Vagina (tissue), 2 donors: ENCODE results near the gene MMEL1. TPM values are rescaled to one million over a fixed set of nuclear protein-coding genes. Genes with fewer than 3 reads are reported as not detected.
"Not testable (repeated sequence)": the region's sequence is repeated elsewhere in the genome, so short reads cannot be mapped to it uniquely, and the experiment has no call there.

ENCODE experiments used
- DNase-seq, 2 donors: peaks; one replicate each; pipeline ENCODE4 v3.0.0-alpha.2; 2017; ENCODE audit errors: extremely low spot score in 2 of 2
- H3K27ac ChIP-seq: fragments of 200-600 bp; sonication (generic); one replicate; pipeline ENCODE4 v1.5.1; 2019
- H3K27me3 ChIP-seq: fragments of 200-600 bp; sonication (generic); one replicate; pipeline ENCODE4 v1.5.1; 2019
- H3K36me3 ChIP-seq, 2 donors: fragments of 200-600 bp; sonication (generic); one replicate each; pipeline ENCODE4 v1.5.1; 2017 to 2019
- H3K4me1 ChIP-seq: fragments of 200-600 bp; sonication (generic); one replicate; pipeline ENCODE4 v1.5.1; 2019
- H3K4me3 ChIP-seq, 2 donors: fragments of 200-600 bp; sonication (generic); 1 replicate in 1 of 2; 2 replicates in 1 of 2; pipeline ENCODE4 v1.5.1; 2016 to 2019
- H3K9me3 ChIP-seq: fragments of 200-600 bp; sonication (generic); one replicate; pipeline ENCODE4 v1.5.1; 2019
- CTCF ChIP-seq, 3 experiments: fragments of 450-650 bp in 2 of 3; fragments of 200-600 bp in 1 of 3; sonication (generic) in 1 of 3; IDR thresholded peaks; one replicate each; pipeline ENCODE4 v1.5.1; 2017 to 2019; ENCODE audit warnings: antibody characterized with exemption in 3 of 3, mild to moderate bottlenecking in 2 of 3, moderate library complexity in 2 of 3
- POLR2A ChIP-seq, 2 donors: fragments of 450-650 bp; IDR thresholded peaks; one replicate each; pipeline ENCODE4 v1.6.1; 2017; ENCODE audit warnings: antibody characterized with exemption in 2 of 2, mild to moderate bottlenecking in 2 of 2, moderate library complexity in 2 of 2
- POLR2AphosphoS5 ChIP-seq, 2 donors: sonication (generic); formaldehyde crosslinking; IDR thresholded peaks; one replicate each; pipeline ENCODE4 v1.9.0; 2017; ENCODE audit warnings: antibody characterized with exemption in 2 of 2, mild to moderate bottlenecking in 2 of 2, low read depth in 1 of 2; ENCODE audit not compliant: insufficient read depth in 1 of 2
- intact Hi-C: fragments of 100-400 bp; cut with DNase I; formaldehyde crosslinking; loops from one replicate; pipeline ENCODE4 v1.15.1; 2023
- total RNA-seq: library from RNA; depleted of rRNA; stranded (reverse); fragments of >200 nt; gene quantifications from one replicate; pipeline ENCODE4 v1.2.3, GENCODE V29; 2016

Gene MMEL1
- total RNA-seq, 1 donor from 2014 or later: 4.4 TPM

GRCh38 chr1:2574350-2574749 lies 58.5 kb downstream of the MMEL1 start:
- DNase-seq: no peak
- no peak overlapping the region for H3K27ac ChIP-seq
- no peaks in the 10 kb centered on the region for H3K36me3 ChIP-seq
- H3K27me3 ChIP-seq: no peaks in the 10 kb centered on the region
- intact Hi-C loops: no loop called here
- no peak overlapping the region for H3K4me3 ChIP-seq
- TF ChIP-seq POLR2A (IDR thresholded peaks at IDR 0.05): no peak
- no peak for TF ChIP-seq CTCF (IDR thresholded peaks at IDR 0.05)
- TF ChIP-seq POLR2AphosphoS5 (IDR thresholded peaks at IDR 0.05; ENCODE audit: insufficient read depth in 1 of 2, low read depth in 1 of 2): no peak
- H3K4me1 ChIP-seq: peaks cover 9% of the 10 kb centered on the region
- H3K9me3 ChIP-seq: no peaks in the 10 kb centered on the region

GRCh38 chr1:2573250-2573920 lies 59.4 kb downstream of the MMEL1 start:
- no peak overlapping the region for H3K4me3 ChIP-seq
- no peaks in the 10 kb centered on the region for H3K36me3 ChIP-seq
- intact Hi-C loops: no loop called here
- no peak for DNase-seq
- no peaks in the 10 kb centered on the region for H3K9me3 ChIP-seq
- no peaks in the 10 kb centered on the region for H3K27me3 ChIP-seq
- H3K27ac ChIP-seq: no peak overlapping the region
- H3K4me1 ChIP-seq: peaks cover 8% of the 10 kb centered on the region
- no peak for TF ChIP-seq POLR2AphosphoS5 (IDR thresholded peaks at IDR 0.05; ENCODE audit: insufficient read depth in 1 of 2, low read depth in 1 of 2)
- TF ChIP-seq POLR2A (IDR thresholded peaks at IDR 0.05): no peak
- no peak for TF ChIP-seq CTCF (IDR thresholded peaks at IDR 0.05)

- no peak overlapping the region for H3K4me3 ChIP-seq
- TF ChIP-seq POLR2AphosphoS5 (IDR thresholded peaks at IDR 0.05; ENCODE audit: insufficient read depth in 1 of 2, low read depth in 1 of 2) (no peak), CTCF (IDR thresholded peaks at IDR 0.05) (no peak), POLR2A (IDR thresholded peaks at IDR 0.05) (no peak)
These were observed 61.5 kb downstream of the MMEL1 start for GRCh38 chr1:2571348-2571747.

GRCh38 chr1:2570332-2570731 lies 62.5 kb downstream of the MMEL1 start:
- no peaks in the 10 kb centered on the region for H3K9me3 ChIP-seq
- no peak overlapping the region for H3K4me3 ChIP-seq
- no peaks in the 10 kb centered on the region for H3K4me1 ChIP-seq
- no peaks in the 10 kb centered on the region for H3K27me3 ChIP-seq
- TF ChIP-seq CTCF (IDR thresholded peaks at IDR 0.05) (no peak), POLR2AphosphoS5 (IDR thresholded peaks at IDR 0.05; ENCODE audit: insufficient read depth in 1 of 2, low read depth in 1 of 2) (no peak), POLR2A (IDR thresholded peaks at IDR 0.05) (no peak)
- intact Hi-C loops: no loop called here
- no peak overlapping the region for H3K27ac ChIP-seq
- H3K36me3 ChIP-seq: no peaks in the 10 kb centered on the region
- DNase-seq: no peak

More at GRCh38 chr1:2571348-2571747, 61.5 kb downstream of the MMEL1 start:
- DNase-seq: no peak
- Histone ChIP-seq H3K27me3 (no peaks in the 10 kb centered on the region), H3K36me3 (no peaks in the 10 kb centered on the region), H3K27ac (no peak overlapping the region), H3K9me3 (no peaks in the 10 kb centered on the region), H3K4me1 (no peaks in the 10 kb centered on the region)
- intact Hi-C loops: no loop called here

- H3K4me1 ChIP-seq, H3K27ac ChIP-seq, H3K36me3 ChIP-seq, H3K4me3 ChIP-seq, H3K9me3 ChIP-seq, intact Hi-C loops, H3K27me3 ChIP-seq, DNase-seq: not testable (repeated sequence)
These were observed 63.1 kb downstream of the MMEL1 start for GRCh38 chr1:2569703-2570102.
